Adrenal gland (tissue), 5 donors: ENCODE data around the gene SLC37A1.

Source experiments
- CTCF ChIP-seq, 6 experiments: fragments of 450-650 bp in 4 of 6; fragments of 200-600 bp in 2 of 6; sonication (generic) in 1 of 6; IDR thresholded peaks; 1 replicate in 5 of 6; 2 replicates in 1 of 6; pipeline versions ENCODE4 v1.5.1 to v1.8.0; 2016 to 2021; ENCODE audit warnings: antibody characterized with exemption in 6 of 6, mild to moderate bottlenecking in 2 of 6, moderate library complexity in 1 of 6
- POLR2A ChIP-seq, 2 donors: fragments of 450-650 bp; IDR thresholded peaks; one replicate each; pipeline ENCODE4 v1.6.1; 2017; ENCODE audit warnings: antibody characterized with exemption in 2 of 2, mild to moderate bottlenecking in 2 of 2, moderate library complexity in 1 of 2
- donor health status: DM: no; HTN: no; CAD: no.

- TF ChIP-seq POLR2A (IDR thresholded peaks at IDR 0.05): no peak
- TF ChIP-seq CTCF (IDR thresholded peaks at IDR 0.05): no peak
Observed at GRCh38 chr21:42479582-42479981, 34.1 kb upstream of the SLC37A1 start.
